Stimulated activated CD8-positive, alpha-beta memory T cell treated with anti-CD3 and anti-CD28 coated beads, Interleukin-2, amount 100 ng/mL, for 48 hours (primary cell): ENCODE results near the gene CPNE5.

Experiments
- DNase-seq, 2 donors: peaks; one replicate each; pipeline ENCODE4 v3.0.0-alpha.2; 2020; ENCODE audit warnings: low read depth in 2 of 2

CPNE5 gene

DNA sequence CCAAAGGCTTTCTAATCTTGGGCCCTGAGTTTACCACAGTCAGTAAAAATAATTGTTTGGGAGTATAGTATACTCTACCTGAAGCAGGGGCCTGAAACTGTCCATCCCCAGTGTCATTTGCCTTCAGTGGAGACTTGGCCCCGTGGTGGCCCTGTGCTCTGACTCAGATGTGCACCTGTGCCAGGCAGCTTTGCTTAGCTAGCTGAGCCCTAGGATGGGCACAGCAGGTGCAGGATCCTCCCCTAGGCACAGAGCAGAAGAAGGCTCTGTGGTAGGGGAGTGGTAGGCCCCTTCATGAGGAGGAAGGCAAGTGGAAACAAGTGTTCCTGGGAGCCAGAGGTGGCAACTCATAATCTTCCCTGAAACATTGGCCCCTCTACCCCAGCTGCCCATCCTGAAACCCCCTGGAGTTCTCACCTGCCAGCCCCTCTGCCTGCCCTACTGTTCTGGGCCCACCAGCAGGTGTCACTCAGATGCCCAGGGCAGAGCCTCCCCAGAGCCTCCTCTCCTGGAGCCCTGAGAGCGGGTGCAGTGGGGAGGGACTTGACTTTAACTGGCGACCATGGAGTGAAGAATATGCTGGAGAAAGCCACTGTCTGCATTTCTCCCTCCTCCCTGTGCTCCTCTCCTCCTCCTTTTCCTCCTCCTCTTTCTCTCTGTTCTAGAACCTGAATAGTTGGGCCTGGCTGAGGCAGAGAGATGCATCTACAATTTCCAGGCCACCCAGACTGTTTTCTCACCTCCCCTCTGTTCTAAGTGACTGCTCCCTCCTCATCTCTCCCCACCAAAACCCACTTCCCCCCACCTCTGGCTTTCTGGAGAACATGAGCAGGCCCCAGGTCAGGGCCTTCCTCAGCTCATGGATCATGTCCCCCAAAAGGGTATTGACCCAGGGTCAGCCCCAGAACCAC, 2.9 kb downstream of the CPNE5 start:
- no peak for DNase-seq

DNA sequence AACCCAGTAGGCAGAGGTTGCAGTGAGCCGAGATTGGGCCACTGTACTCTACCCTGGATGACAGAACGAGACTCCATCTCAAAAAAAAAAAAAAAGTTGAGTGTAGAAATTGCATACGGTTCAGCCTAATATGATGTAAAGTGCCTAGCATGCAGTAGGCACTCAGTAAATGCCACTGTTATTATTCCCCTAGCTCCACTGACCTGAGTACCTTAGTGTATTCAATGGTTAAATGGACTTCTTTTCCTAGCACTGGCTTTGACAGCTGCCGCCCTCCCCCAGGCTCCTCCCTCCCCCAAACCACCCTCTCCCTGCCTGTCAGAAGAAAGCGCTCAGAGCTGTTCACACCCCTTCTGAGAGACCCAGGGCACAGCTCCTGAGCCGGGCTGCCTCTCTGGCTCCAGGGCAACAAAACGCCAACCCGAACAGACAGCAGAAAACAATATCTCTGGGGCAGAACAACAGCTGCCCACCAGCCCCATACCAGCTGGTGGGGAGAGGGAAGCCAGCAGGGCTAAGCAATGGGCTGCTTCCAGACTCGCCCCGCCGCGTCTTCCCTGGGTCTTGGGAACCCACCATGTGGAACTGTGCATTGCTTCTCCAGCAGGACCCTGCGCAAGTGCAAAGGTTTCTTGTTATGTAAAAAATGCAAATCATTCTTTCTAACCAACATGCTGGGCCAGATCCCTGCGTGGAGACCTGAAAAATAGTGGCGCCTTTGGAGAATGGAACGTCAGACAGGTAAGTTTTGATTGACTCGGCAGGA, 4.5 kb downstream of the CPNE5 start:
- DNase-seq = no peak

DNA sequence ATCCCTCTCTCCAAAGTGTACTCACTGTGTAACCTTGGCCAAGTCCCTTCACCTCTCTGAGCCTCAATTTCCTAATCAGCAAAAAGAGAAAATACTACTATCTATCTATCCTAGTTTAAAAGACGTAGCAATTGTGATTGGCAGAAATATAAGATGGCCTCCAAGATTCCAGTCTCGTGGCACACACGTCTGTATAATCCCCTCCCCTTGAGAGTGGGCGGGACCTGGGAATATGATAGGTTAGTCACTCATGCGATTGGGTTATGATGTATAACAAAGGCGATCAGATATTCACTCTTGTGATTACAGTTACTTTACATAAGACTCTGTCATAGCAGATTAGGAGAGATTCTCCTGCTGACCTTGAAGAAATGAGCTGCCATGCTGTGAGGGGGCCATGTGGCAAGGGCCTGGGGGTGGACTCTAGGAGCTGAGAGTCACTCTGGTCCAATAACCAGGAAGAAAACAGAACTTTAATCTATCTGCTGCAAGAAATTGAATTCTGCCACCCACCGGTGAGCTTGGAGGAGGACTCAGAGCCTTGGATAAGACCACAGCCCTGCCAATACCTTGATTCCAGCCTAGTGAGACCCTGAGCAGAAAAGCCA, 6.0 kb downstream of the CPNE5 start:
- no peak for DNase-seq

DNA sequence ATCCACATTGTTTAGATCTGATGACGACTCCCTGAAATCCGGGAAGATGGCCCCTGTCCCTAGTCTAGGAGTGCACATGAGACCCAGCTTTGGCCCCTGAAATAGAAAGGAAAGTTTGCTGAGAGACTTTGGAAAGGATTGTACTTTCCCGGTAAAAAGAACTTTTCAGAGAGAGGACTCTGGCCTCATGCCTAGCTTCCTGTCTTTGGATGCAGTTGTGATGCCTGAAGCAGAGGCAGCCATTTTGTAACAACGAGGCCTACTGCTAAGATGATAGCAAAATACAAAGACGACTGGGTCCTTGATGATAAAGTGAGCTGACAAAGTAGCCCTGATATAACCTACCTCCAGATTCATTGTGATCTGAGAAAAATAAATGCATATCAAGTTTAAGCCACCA, 6.9 kb downstream of the CPNE5 start:
- no peak for DNase-seq

DNA sequence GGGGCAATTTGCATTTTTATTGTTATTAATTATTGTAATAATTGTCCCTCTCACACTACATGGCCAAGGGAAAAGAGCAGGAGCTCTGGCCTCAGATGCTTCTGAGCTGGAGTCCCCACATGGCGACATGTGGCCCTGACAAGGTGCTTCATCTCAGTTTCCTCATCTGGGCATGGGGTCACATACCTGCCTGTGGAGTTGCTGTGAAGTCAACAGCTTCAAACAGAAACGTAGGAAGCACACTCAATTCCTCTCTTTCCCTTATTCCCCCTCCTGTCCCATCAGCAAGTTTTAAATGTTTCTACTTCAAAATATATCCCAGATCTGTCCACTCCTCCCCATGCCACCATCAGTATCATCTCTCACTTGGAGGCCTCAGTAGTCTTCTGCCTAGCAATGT, 8.7 kb downstream of the CPNE5 start:
- DNase-seq = no peak

DNA sequence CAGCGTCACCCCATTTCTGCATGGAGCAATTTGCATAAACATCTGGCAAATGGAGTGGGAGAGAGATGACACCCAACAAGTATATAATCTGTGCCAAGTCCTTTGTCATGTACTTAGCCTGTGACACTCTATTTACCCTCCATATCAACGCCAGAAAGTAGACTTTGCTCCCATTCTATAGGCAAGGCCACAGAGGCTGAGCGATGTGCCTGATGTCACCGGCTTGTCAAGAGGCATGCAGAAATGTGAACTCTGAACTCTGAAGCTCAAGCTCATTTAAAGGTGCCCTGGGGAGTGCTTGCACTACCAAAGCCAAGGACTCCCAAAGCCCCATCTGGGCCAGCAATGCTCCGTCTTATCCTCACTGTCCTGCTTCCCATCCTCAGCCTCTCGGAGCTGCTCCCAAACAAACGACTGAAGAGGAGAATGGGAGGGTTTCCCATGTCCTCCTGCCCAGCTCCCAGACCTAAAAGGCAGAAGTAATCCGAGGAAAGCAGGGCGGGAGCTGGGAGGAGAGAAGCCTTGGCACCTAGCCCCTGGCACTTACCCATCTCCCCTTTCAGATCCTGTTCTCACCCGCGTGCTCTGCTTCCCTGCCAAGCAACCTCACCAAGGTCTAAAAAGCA, 9.2 kb downstream of the CPNE5 start:
- no peak for DNase-seq

DNA sequence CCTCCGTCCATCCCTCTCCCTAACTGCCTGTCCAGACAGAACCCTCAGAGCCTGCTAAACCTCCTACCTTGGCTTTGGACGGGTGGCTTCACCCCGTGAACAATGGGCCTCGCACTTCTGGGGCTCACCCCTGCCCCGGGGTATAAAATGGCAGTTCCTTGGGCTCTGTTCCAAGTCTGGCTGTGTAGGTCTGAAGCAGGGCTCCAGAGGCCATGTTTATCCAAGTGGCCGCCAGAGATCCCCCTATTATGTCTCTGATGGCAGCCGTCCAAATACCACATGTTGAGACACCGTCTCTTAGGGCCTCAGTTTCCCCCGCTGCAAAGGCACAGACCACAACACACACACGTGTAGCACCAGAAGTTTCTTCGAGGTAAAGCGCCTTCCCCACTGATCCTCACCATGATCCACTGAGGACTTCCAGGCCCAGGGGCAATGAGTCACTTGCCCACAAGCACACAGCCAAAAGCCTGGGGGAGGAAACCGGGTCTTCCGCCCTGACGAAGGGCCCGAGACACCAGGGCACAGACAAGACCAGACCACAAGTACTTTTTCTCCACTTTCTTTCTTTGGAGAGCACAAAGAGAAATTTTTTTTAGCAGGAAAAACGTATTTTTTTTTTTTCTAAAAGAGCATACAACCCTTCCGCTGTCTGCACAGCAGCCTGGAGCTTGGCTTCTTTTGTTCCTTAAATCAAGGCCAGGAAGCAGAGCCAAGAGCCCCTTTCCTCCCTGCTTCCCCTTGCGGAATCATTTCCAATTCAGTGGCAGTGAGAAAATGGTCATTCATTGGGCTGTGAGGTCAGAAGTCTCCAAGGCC, 11.8 kb downstream of the CPNE5 start:
- DNase-seq = no peak

DNA sequence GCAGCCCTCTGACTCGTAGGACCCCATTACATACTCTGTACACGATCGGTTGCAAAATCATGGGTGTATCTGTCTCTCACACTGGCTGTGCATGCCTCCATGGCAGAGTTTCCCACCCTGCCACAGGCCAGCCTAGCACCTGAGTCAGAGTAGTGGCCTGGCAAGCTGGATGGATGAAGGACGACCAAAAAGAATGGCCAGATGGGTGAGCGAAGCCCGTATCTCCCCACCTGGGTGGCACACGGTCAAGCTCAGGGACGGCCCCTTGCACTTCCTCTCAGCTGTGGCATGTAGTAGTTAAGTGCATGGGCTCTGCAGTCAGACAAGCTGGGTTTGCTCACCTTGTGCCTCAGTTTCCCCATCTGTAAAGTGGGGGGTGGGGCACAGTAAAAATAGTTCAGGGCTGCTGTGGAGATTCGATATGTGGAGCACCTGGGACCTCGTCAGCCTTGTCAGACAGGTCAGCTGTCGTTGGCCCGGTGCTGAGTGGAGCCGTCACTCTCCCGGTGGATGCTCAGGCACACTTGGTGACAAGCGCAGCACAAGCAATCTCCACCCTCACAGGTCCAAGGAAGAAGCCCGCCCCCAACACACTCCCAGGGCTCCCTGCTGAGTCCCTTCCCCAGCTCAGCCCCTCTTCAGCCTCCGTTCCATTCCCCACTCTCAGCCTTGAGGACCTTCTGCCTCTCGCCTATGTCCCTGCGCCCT, 12.6 kb downstream of the CPNE5 start:
- no peak for DNase-seq

DNA sequence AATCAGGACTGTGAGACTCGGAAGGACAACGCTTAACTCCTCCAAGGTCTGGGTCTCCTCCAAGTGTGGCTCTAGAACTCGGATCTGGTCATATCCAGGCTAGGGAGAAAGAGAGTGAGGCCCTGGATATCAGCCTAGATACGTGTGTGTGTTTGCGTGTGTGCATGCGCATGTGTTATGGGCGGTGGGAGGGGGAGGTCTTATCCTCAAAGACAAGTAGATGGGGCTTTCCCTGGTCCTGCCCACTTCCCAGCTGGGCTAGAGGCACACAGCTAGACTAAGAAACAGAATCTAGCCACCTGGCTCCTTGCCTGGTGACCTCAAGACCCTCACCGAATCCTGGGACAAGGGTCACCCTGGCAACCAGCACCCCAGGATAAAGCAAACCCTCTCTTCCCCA, 13.2 kb downstream of the CPNE5 start:
- DNase-seq = no peak

DNA sequence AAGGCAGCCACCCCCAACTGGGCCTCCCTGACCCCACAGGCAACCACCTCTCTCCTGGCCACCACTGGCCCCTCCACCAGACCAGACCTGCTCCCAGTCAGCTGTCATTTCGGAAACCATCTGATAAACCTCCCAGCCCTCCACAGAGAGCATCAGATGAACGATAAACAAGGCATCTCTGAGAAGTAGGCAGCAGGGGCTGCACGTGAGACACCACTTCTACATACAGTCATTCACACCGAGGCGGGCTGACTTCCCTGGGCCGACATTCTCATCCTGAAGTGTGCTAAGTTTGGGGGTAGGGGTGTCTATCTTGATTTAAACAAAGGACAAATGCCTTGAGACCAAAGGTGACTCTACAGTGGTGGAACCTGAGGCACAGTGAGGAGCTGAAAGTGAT, 13.8 kb downstream of the CPNE5 start:
- no peak for DNase-seq

DNA sequence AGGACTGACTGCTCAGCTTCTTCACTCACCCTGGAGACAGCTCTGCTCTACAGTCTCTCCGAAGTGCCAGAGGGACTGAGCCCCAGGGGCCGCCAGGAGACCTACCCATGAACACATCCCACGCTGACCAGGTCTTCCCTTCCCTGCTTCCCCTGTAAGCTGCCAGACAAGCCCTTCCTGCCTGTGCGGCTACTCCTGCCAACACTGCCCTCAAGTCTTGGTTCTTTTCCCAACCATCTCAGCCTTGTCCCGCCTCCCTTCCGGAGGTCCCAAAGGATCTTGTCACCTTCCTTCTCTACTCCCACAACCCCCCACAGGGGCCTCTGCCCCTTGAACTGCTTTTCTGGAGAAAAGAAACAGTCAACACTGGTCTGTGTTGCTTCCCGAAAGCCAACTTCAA, 15.0 kb downstream of the CPNE5 start:
- DNase-seq = no peak

DNA sequence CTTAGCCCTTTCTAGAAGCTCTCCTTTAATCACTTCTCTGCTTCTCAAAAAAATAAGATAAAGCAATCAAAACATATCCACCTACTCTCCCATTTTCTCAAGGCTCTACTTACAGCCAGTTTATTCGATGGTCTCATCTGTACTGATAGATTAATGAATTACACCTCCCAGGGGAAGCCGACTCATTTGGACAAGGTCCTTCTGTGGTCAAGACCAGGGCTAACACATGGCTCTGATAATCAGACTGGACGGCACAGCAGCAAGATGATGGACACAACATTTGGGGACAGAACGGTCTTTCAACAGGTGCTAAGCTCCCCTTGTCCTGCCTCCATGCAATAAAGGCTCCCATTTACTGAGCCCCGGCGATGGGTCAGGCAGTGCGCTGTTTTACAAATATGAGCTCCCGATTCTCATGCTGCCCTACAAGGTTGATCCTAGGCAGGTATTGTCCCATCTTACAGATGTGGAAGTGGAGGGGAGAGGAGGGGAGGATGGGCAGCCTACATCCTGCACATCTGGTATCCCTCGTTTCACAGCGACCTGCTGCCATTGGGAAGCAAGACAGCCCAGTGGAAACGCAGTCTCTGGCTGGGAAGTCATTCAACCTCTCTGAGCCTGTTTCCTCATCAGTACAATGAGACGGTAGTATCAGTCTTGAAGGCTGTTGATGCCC, 15.7 kb downstream of the CPNE5 start:
- no peak for DNase-seq

DNA sequence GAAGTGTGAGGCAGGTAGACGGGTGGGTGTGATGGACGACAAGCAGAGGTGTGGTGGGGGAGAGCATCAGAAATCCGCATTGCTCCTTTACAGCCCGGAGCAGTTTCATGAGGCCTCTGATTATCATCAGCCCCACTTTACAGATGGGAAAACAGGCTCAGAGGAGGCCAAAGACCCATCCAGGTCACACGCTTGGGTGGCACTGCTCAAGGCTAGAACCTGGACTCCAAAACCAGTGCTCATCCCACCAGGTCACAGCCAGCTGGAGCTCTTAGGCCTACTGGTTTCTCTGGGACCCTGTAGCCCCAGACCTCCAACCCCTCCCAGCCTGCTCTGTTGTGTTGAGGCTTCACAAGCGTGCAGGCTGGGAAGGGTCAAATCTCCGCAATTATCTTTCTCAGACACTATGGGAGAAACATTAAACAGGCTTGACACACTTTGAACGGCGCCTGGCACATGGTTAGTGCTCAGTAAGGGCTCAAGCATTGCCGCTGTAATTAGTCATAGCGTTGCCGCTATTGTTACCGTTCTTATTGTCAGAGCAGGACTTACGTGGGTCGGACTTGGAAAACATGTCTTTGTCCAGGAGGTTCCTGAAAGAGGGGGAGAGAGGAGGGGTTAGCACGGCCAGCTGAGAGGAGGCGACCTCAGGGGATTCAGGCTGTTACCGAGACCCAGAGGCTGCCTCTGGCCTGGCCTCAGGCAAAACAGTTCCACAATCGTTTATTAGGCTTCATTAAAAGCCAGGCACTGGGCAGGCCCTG, 16.6 kb downstream of the CPNE5 start:
- DNase-seq = no peak

DNA sequence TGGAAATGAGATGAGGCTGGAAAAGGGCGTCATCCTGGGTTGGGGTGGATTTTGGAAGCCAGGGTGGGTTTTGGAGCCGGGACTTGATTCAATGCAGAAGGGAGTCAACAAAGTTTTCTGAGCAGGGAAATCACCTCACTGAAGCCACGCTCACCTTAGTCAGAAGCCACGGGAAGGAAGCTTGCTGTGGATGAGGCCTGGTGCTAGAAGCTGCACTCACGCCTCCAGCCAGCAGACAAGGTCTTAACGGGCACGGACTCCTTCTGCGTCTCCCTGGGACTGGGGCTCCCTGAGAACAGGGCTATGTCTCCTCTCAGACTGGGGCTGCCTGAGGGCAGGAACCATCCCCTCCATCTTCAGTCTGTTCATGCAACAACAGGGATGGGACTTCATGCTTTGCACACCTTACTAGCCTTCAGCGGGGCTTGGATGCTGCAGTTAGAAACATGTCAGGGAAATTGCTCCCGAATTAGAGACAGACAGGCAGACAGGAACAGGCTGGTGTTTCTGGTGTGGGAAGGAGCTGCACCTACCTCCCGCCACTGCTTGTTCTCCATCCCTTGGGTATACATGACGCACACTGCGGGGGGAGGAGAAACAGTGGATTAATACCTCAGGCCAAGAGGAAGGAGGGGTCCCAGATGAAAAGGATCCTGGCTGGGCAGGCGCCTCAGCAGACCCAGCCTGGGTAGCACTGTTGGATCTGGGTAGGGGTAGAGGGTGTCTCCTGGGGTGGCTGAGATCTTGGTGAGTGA, 17.5 kb downstream of the CPNE5 start:
- no peak for DNase-seq

DNA sequence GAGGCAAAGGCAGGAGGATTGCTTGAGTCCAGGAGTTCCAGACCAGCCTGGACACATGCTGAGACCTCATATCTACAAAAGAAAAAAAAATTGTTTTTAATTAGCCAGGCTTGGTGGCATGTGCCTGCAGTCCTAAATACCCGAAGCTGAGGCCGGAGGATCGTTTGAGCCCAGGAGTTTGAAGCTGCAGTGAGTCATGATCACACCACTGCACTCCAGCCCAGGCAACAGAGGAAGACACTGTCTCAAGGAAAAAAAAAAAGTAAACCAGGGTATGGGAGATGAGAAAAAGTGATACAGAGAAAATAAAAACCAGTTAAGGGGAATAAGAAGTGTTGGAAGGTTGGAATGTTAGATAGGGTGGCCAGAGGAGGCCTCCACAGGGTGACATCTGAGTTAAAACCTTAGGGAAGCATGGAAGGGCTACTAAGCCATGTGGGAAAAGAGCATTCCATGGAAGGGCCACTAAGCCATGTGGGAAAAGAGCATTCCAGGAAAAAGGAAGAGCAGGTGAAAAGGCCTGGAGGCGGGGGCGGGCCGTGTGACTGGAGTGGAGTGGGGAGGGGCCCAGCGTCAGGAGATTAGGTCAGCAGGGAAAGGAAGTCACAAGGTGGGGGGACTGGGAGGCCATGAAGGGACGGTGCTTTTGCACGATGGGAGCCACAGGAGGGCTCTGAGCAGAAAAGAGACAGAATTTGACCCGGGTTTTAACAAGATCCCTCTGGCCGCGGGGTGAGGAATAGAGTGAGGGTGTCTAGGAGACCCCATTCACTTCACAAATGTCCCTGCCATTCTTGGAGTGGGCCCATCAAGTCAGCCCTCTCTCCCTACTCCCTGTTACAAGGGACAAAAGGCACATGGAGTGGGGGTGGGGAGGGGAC, 18.3 kb downstream of the CPNE5 start:
- DNase-seq = no peak

DNA sequence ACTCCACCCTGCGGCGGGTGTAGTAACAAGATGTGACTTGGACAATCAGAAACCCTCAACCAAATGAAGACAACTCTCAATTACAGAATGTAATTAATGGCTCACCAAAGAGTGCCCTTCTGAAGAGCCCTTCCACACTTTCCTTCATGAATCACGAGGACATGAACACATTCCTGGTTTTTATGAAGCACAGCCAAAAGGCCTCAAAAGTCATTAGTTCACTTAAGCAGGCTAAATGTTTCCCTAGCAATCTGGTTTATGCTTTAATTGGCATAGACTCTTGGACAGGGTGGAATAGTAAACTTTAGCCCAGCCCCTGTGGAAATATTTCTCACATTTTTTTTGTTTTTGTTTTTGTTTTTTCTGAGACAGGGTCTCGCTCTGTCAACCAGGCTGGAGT, 20.5 kb downstream of the CPNE5 start:
- no peak for DNase-seq

DNA sequence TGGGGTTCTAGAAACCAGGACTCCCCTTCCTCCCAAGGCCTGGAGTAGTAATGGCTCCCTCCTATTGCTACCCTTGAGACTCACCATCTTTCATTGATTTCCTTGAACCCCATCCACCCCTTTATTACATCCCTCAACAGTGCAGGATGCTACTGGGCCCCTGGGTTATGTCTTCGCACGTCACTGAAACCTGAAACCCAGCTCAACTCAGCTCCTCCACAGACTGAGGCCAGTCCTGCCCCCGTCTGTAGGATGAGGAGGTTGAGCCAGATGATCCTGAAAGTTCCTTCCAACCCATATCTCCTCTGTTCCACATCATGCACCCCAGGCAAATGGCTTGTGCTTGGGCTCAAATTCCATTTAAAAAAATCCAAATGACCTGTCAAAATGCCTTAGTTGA, 21.4 kb downstream of the CPNE5 start:
- DNase-seq = no peak
